Neural progenitor cell (in vitro differentiated cells): ENCODE measurements around the gene GPR15LG.

ENCODE experiments used
- CTCF ChIP-seq: fragments of 200-600 bp; sonication (generic); IDR thresholded peaks from 2 replicates; pipeline ENCODE4 v1.5.1; 2017; ENCODE audit warnings: antibody characterized with exemption, mild to moderate bottlenecking
- EZH2 ChIP-seq: fragments of 200-600 bp; sonication (generic); IDR thresholded peaks from 2 replicates; pipeline ENCODE4 v1.6.1; 2017; ENCODE audit warnings: antibody characterized with exemption, mild to moderate bottlenecking, moderate library complexity
- EZH2phosphoT487 ChIP-seq: fragments of 200-600 bp; sonication (generic); IDR thresholded peaks from 2 replicates; pipeline ENCODE4 v1.6.1; 2017; ENCODE audit warnings: antibody characterized with exemption

- TF ChIP-seq CTCF (no peak), EZH2 (no peak), EZH2phosphoT487 (no peak)
Observed at GRCh38 chr10:84177541-84178141, 4.0 kb downstream of the GPR15LG start.
